Mesothelial cell of epicardium (in vitro differentiated cells): ENCODE data around the gene FEZF2. TPM values are rescaled to one million over a fixed set of nuclear protein-coding genes. Genes with fewer than 3 reads are reported as not detected.

Experiments used
- DNase-seq, 2 experiments: peaks; one replicate each; pipeline ENCODE4 v3.0.0; 2021; ENCODE audit warnings: low spot score in 2 of 2; ENCODE audit not compliant: unreplicated experiment in 2 of 2
- H3K27ac Mint-ChIP-seq: 2 replicates; pipeline ENCODE4 v1.8.0; 2021; ENCODE audit warnings: mixed read lengths
- H3K27me3 Mint-ChIP-seq: 2 replicates; pipeline ENCODE4 v1.8.0; 2021; ENCODE audit warnings: low read depth, mixed read lengths
- H3K36me3 Mint-ChIP-seq: 2 replicates; pipeline ENCODE4 v1.8.0; 2021; ENCODE audit warnings: mixed read lengths
- H3K4me1 Mint-ChIP-seq: 2 replicates; pipeline ENCODE4 v1.8.0; 2021; ENCODE audit warnings: mixed read lengths
- H3K4me3 Mint-ChIP-seq: 2 replicates; pipeline ENCODE4 v1.8.0; 2021; ENCODE audit warnings: mild to moderate bottlenecking, moderate library complexity, mixed read lengths
- H3K9me3 Mint-ChIP-seq: 2 replicates; pipeline ENCODE4 v1.8.0; 2021; ENCODE audit warnings: mixed read lengths
- total RNA-seq: library from RNA; stranded (reverse); gene quantifications from 3 replicates; pipeline ENCODE4 v1.2.1, GENCODE V29; 2021
- TF ChIP-seq, protein P1 (sequence below): fragments of 200-600 bp; sonication (generic); IDR thresholded peaks from one replicate; pipeline ENCODE4 v1.5.0; 2021; ENCODE audit warnings: antibody characterized with exemption; ENCODE audit not compliant: unreplicated experiment

FEZF2 gene
- total RNA-seq, 1 donor from 2014 or later, result not detected

DNA sequence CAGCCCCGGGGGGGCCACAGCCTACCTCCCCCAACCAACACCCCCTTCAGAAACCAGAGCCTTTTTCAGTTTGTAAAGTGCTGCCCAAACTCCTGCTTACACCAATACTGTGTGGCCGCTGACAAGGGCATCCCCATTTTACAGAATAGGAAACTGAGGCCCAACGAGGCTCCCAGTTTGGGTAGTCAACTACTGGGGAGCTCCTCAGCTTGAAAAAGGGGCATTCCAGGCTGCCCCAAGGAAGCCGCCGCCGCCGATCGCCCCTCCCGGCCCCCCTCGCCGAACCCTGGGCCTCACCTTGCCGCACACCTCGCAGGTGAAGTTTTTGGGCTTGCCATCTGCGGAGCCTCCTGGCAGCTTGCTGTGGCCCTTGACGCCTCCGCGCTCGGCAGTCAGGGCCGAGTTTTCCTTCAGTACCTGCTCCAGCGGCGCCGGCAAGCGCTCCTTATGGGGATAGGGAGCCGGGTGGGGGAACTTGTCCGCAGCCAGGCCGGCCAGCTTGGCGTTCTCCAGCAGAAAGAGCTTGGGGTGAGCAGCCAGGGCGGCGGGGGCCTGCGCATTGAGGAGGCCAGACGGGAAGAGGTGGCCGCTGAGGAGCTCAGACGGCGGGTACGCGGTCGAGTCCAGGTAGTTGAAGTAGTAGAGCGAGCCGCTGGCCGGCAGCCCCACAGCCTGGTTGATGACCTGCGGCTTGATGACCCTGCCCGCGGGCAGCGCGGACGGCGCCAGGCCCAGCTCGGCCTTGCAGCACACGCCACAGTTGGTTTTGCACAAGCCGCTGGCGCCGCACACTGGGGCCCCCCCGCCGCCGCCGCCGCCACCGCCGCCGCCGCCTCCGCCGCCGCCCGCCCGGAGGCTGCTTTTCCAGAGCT, 1.4 kb downstream of the FEZF2 start:
- H3K4me1 Mint-ChIP-seq, result peaks cover 25% of the 10 kb centered on the region
- peaks cover 99% of the 10 kb centered on the region for H3K27me3 Mint-ChIP-seq
- H3K4me3 Mint-ChIP-seq, result no peak overlapping the region
- H3K27ac Mint-ChIP-seq, result no peak overlapping the region
- H3K36me3 Mint-ChIP-seq, result no peaks in the 10 kb centered on the region
- no peaks in the 10 kb centered on the region for H3K9me3 Mint-ChIP-seq
- TF ChIP-seq, protein P1, sequence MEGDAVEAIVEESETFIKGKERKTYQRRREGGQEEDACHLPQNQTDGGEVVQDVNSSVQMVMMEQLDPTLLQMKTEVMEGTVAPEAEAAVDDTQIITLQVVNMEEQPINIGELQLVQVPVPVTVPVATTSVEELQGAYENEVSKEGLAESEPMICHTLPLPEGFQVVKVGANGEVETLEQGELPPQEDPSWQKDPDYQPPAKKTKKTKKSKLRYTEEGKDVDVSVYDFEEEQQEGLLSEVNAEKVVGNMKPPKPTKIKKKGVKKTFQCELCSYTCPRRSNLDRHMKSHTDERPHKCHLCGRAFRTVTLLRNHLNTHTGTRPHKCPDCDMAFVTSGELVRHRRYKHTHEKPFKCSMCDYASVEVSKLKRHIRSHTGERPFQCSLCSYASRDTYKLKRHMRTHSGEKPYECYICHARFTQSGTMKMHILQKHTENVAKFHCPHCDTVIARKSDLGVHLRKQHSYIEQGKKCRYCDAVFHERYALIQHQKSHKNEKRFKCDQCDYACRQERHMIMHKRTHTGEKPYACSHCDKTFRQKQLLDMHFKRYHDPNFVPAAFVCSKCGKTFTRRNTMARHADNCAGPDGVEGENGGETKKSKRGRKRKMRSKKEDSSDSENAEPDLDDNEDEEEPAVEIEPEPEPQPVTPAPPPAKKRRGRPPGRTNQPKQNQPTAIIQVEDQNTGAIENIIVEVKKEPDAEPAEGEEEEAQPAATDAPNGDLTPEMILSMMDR, result no peak
- no peak for DNase-seq

DNA sequence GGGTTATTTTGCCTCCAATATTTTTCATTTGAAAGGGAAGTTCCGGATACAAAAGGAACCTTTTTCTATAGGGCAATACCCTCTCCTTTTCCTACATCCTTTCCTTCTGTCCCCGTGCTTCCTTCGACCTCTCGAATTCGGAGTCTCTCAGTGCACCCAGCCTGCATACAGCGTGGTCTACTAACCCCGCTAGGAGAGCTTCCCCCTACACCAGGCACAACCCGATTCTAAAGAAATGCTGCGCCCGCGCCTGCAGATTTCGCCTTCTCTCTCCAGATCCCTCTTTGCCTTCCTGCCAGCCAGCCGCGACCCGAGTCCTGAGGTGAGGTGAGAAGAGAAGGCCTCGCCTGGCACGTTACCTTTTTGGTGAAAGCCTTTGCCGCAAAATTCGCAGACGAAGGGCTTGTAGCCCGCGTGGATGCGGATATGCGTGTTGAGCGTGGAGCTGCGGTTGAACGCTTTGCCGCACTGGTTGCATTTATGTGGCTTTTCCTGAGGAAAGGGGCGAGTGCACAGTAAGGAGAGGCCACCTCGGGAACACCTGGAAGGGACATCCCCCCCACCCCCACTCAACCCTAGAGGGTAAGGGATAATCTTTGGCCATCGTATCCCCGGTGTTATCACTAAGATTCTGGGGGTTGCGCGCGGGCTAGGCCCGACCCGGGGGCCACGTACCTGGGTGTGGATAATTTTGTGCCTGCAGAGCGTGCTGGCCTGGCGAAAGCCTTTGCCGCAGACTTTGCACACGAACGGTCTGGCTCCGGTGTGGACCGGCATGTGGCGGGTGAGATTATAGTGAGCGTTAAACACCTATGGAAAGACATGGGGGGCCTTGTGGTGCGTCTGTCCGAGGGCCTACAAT, 2.3 kb downstream of the FEZF2 start:
- Mint-ChIP-seq H3K4me3 (no peak overlapping the region), H3K27ac (no peak overlapping the region), H3K9me3 (no peaks in the 10 kb centered on the region), H3K36me3 (no peaks in the 10 kb centered on the region), H3K27me3 (peaks cover 99% of the 10 kb centered on the region), H3K4me1 (peaks cover 25% of the 10 kb centered on the region)
- TF ChIP-seq, protein P1, result no peak
- DNase-seq, result no peak

DNA sequence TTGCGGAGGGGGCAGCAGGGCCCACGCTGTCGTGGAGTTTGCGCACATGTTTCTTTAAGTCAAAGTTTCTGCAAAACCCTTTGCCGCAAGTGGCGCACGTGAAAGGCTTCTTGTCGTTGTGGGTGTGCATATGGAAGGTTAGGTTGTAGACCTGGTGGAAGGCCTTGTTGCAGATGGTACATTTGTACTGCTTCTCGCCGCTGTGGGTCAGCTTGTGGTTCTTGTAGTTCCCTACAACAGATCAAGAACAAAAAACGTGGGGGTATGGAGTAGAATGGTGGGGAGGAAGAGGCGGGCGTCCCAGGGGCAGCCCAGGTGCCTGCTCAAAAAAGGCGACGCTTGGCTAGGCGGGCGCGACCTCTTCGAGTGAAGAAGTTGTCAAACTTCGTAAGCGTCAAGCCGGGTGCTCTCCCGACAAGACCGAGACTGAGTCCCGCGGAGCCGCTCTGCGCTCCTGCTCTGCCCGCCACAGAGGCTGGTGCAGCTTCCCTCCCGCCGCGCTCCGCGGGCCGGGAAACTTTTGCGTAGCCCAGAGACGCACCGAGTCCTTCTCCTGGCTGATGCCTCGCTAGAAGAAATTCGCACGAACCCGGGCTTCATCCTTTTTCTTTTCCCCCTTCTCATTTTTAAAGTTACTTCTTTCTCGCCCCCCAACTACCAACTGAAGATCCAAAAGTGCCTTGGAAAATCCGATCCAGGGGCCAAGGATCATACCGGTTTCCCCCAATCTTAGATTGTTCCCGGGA, 3.1 kb downstream of the FEZF2 start:
- Mint-ChIP-seq H3K4me3 (no peak overlapping the region), H3K27me3 (peaks cover 99% of the 10 kb centered on the region), H3K4me1 (peaks cover 25% of the 10 kb centered on the region), H3K36me3 (no peaks in the 10 kb centered on the region), H3K9me3 (no peaks in the 10 kb centered on the region), H3K27ac (no peak overlapping the region)
- no peak for DNase-seq
- TF ChIP-seq, protein P1, result no peak

DNA sequence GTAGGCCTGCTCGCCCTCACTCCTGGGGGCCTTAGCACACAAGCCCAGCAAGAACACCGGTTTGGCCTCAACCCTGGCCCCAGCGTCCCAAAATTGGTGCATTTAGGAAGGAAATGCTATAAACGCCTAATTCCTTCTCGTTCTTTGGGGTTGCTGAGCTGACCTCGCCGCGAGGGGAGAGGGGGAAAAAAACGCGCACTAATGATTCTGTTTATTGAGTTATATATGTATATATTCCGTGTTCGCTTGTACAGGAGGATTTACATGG, 3.9 kb downstream of the FEZF2 start:
- Mint-ChIP-seq H3K4me1 (peaks cover 25% of the 10 kb centered on the region), H3K4me3 (no peak overlapping the region), H3K9me3 (no peaks in the 10 kb centered on the region), H3K27me3 (peaks cover 99% of the 10 kb centered on the region), H3K27ac (no peak overlapping the region), H3K36me3 (no peaks in the 10 kb centered on the region)
- TF ChIP-seq, protein P1, result no peak
- no peak for DNase-seq

DNA sequence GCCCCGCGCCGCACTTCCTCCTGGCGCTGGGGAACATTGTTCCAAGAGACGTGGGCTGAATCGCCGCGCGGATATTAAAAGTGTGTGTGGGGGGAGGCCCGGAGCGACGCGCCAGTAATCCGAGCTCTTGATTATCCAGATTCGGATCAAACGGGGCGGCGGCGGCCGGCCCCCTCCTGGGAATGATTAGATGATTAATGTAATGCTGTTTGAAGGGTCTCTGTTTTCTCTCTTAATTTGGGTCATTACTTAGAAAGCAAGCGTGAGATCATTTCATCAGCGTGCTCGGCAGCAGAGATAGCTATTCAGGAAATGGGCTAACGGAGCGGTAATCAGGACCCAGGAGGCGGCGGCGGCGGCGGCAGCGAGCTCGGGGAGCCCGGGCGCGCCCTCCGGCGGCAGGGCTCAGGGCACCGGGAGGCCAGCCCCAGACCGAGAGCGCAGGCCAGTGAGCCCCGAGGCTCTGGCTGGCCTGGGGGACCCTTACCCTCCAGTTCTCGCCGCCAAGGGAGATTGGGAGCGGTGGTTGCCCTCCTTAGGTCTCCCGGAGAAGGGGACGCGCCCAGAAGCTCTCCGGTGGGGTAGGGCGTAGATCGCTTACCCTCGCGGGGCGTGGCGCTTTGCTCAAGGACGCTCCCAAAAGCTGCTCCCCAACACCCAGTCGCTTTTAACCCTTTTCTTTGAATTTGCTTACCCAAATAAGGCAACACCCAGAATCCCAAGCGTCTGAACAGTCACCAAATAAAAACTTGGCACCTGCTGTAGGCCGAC, 4.5 kb downstream of the FEZF2 start:
- Mint-ChIP-seq H3K36me3 (no peaks in the 10 kb centered on the region), H3K27ac (no peak overlapping the region), H3K27me3 (peaks cover 99% of the 10 kb centered on the region), H3K4me1 (peaks cover 20% of the 10 kb centered on the region), H3K9me3 (no peaks in the 10 kb centered on the region), H3K4me3 (peak overlapping the region; percentile 21)
- TF ChIP-seq, protein P1, result no peak
- DNase-seq, result no peak
